ENCODE results near the gene GRIN2A. TPM values are rescaled to one million over a fixed set of nuclear protein-coding genes. Genes with fewer than 3 reads are reported as not detected.

Gene GRIN2A
- total and polyA plus RNA-seq, 8 donors, result 0.03 to 0.96 (median 0.26) TPM

GRCh38 chr16:9763505-9763904 is 418.7 kb downstream of the GRIN2A start:
- DNase-seq, result no peak
- no peaks in the 10 kb centered on the region for H3K36me3 ChIP-seq
- H3K27ac ChIP-seq, result no peak overlapping the region
- no peak overlapping the region for H3K4me3 ChIP-seq
- H3K27me3 ChIP-seq, result no peaks in the 10 kb centered on the region
- no peaks in the 10 kb centered on the region for H3K9me3 ChIP-seq
- H3K4me1 ChIP-seq, result no peaks in the 10 kb centered on the region
- intact Hi-C loops (cut with DNase I), result no loop called here
- no peak for ATAC-seq
- TF ChIP-seq, protein P1, sequence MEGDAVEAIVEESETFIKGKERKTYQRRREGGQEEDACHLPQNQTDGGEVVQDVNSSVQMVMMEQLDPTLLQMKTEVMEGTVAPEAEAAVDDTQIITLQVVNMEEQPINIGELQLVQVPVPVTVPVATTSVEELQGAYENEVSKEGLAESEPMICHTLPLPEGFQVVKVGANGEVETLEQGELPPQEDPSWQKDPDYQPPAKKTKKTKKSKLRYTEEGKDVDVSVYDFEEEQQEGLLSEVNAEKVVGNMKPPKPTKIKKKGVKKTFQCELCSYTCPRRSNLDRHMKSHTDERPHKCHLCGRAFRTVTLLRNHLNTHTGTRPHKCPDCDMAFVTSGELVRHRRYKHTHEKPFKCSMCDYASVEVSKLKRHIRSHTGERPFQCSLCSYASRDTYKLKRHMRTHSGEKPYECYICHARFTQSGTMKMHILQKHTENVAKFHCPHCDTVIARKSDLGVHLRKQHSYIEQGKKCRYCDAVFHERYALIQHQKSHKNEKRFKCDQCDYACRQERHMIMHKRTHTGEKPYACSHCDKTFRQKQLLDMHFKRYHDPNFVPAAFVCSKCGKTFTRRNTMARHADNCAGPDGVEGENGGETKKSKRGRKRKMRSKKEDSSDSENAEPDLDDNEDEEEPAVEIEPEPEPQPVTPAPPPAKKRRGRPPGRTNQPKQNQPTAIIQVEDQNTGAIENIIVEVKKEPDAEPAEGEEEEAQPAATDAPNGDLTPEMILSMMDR (IDR thresholded peaks at IDR 0.05), result no peak

DNA sequence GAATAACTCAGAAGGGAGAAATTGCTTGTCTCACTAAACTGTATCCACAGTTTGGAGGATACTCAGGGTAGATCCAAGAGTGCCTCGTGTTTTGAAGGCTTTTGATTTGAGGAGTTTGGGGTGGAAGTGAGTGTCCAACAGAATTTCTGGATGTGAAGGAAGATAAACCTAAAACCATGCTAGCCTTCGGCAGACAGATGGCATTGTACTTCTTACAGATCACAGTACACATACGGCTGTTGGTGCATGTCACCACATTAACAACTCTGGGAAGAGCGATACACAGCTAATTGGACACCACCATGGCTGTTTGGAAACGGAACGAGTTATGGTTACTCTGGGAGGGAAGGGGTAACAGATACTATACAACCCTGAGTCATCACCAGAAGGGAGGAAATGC is 420.4 kb downstream of the GRIN2A start:
- Histone ChIP-seq H3K27me3 (no peaks in the 10 kb centered on the region), H3K4me1 (no peaks in the 10 kb centered on the region), H3K27ac (no peak overlapping the region), H3K36me3 (no peaks in the 10 kb centered on the region), H3K9me3 (no peaks in the 10 kb centered on the region), H3K4me3 (no peak overlapping the region)
- TF ChIP-seq, protein P1 (IDR thresholded peaks at IDR 0.05), result no peak
- DNase-seq, result no peak
- no peak for ATAC-seq
- intact Hi-C loops (cut with DNase I), result no loop called here

DNA sequence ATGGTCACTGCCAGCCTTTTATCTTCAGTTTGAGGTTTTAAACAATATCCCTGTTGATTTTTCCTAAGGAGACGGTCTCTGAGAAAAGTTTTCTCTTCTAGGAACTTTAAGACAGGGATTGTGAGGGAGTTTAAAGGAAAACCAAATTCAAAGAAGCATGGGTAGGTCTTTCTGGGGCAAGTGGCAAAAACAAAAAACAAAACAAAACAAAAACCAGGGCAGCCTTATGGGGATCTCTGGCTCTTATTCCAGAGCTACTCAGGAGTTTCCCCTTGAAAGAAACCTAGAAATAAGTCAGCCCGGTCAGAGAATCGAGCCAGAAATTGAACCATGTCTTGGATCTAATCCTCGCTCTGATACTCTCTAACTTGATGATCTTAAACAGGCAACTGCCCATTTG is 424.5 kb downstream of the GRIN2A start:
- H3K27ac ChIP-seq, result no peak overlapping the region
- H3K27me3 ChIP-seq, result no peaks in the 10 kb centered on the region
- TF ChIP-seq, protein P1 (IDR thresholded peaks at IDR 0.05), result no peak
- no peaks in the 10 kb centered on the region for H3K36me3 ChIP-seq
- no peak for ATAC-seq
- no peaks in the 10 kb centered on the region for H3K4me1 ChIP-seq
- intact Hi-C loops (cut with DNase I), result no loop called here
- H3K4me3 ChIP-seq, result no peak overlapping the region
- no peaks in the 10 kb centered on the region for H3K9me3 ChIP-seq
- DNase-seq, result no peak

- intact Hi-C loops (cut with DNase I), result no loop called here
- no peaks in the 10 kb centered on the region for H3K27me3 ChIP-seq
- DNase-seq, result no peak
- H3K4me3 ChIP-seq, result no peak overlapping the region
- no peak overlapping the region for H3K27ac ChIP-seq
- H3K36me3 ChIP-seq, result no peaks in the 10 kb centered on the region
- TF ChIP-seq, protein P1 (IDR thresholded peaks at IDR 0.05), result no peak
- ATAC-seq, result no peak
- no peaks in the 10 kb centered on the region for H3K4me1 ChIP-seq
- no peaks in the 10 kb centered on the region for H3K9me3 ChIP-seq
Measured at GRCh38 chr16:9756434-9756833, 425.8 kb downstream of the GRIN2A start.

DNA sequence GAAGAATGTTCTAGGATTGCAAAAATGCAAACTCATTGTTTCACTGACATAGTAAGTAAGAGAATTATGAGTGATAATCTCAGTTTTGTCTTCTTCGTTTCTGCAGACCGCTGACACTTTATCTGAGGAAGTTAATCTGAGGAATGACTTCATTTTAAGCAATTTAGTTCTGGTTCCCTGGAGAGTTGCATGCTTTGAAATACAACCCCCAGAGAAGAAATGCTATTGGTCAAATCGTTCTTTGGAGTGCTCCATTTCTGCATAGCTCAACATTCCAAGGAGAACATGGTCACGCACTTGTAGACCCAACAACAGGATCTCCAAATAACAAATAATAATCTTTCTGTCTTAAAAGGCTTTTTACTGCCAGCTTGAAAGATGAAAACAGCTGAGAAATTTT is 427.1 kb downstream of the GRIN2A start:
- no peak for ATAC-seq

More for the DNA sequence above, 427.1 kb downstream of the GRIN2A start:
- no peaks in the 10 kb centered on the region for H3K27me3 ChIP-seq
- H3K4me3 ChIP-seq, result no peak overlapping the region
- intact Hi-C loops (cut with DNase I), result no loop called here
- TF ChIP-seq, protein P1 (IDR thresholded peaks at IDR 0.05), result no peak
- H3K4me1 ChIP-seq, result no peaks in the 10 kb centered on the region
- H3K27ac ChIP-seq, result no peak overlapping the region
- no peak for DNase-seq
- H3K36me3 ChIP-seq, result no peaks in the 10 kb centered on the region
- no peaks in the 10 kb centered on the region for H3K9me3 ChIP-seq

Measured in left lung (tissue), 10 donors.